Spleen (tissue), 11 donors: ENCODE data around the gene STXBP4. TPM values are rescaled to one million over a fixed set of nuclear protein-coding genes. Genes with fewer than 3 reads are reported as not detected.

Experiments
- DNase-seq: peaks from one replicate; pipeline ENCODE4 v3.0.0-alpha.2; 2020
- H3K27ac ChIP-seq, 8 donors: fragments of 200-600 bp; sonication (generic) in 7 of 8; 1 replicate in 4 of 8; 2 replicates in 4 of 8; pipeline versions ENCODE4 v1.5.0 to v1.8.0; 2016 to 2021; ENCODE audit warnings: inconsistent platforms in 4 of 8, mild to moderate bottlenecking in 4 of 8, moderate library complexity in 1 of 8
- H3K27me3 ChIP-seq, 7 donors: fragments of 200-600 bp; sonication (generic) in 6 of 7; replicated peaks in 1 of 7; 1 replicate in 4 of 7; 2 replicates in 3 of 7; pipeline versions ENCODE4 v1.5.0 to v1.8.0; 2016 to 2021; ENCODE audit warnings: inconsistent platforms in 3 of 7, mild to moderate bottlenecking in 1 of 7
- H3K36me3 ChIP-seq, 6 donors: fragments of 200-600 bp; sonication (generic) in 5 of 6; 1 replicate in 4 of 6; 2 replicates in 2 of 6; pipeline versions ENCODE4 v1.5.0 to v1.8.0; 2016 to 2021; ENCODE audit warnings: inconsistent platforms in 2 of 6
- H3K4me1 ChIP-seq, 6 donors: fragments of 200-600 bp; sonication (generic) in 5 of 6; 1 replicate in 3 of 6; 2 replicates in 3 of 6; pipeline versions ENCODE4 v1.5.0 to v1.8.0; 2016 to 2021; ENCODE audit warnings: inconsistent platforms in 3 of 6
- H3K4me3 ChIP-seq, 8 donors: fragments of 200-600 bp; sonication (generic) in 7 of 8; 1 replicate in 4 of 8; 2 replicates in 4 of 8; pipeline versions ENCODE4 v1.5.0 to v1.8.0; 2016 to 2021; ENCODE audit warnings: inconsistent platforms in 4 of 8, mild to moderate bottlenecking in 4 of 8, moderate library complexity in 2 of 8
- H3K9me3 ChIP-seq, 8 donors: fragments of 200-600 bp; sonication (generic) in 7 of 8; 1 replicate in 4 of 8; 2 replicates in 4 of 8; pipeline versions ENCODE4 v1.5.0 to v1.8.0; 2016 to 2021; ENCODE audit warnings: inconsistent platforms in 4 of 8
- CTCF ChIP-seq, 11 experiments: fragments of 200-600 bp in 7 of 11; fragments of 450-650 bp in 4 of 11; sonication (generic) in 4 of 11; IDR thresholded peaks in 8 of 11; conservative IDR thresholded peaks in 3 of 11; 1 replicate in 7 of 11; 2 replicates in 4 of 11; pipeline versions ENCODE4 v1.4.0 to v1.8.0; 2016 to 2021; ENCODE audit warnings: antibody characterized with exemption in 11 of 11, inconsistent platforms in 4 of 11, mild to moderate bottlenecking in 1 of 11
- POLR2A ChIP-seq, 3 donors: fragments of 450-650 bp; IDR thresholded peaks; one replicate each; pipeline ENCODE4 v1.5.1; 2017; ENCODE audit warnings: antibody characterized with exemption in 3 of 3, mild to moderate bottlenecking in 1 of 3
- POLR2AphosphoS5 ChIP-seq, 3 donors: sonication (generic); formaldehyde crosslinking; IDR thresholded peaks; one replicate each; pipeline ENCODE4 v1.5.1; 2017; ENCODE audit warnings: antibody characterized with exemption in 3 of 3
- WGBS, 5 donors: extraction: QIAGEN DNeasy Blood & Tissue Kit in 3 of 5; methylation state at CpG; one replicate each; pipeline versions ENCODE4 v1.1.5 to v1.1.7; 2013 to 2018; 5-methylcytosine and 5-hydroxymethylcytosine counted together
- intact Hi-C: fragments of 100-400 bp; cut with DNase I; formaldehyde crosslinking; loops from one replicate; pipeline ENCODE4 v1.15.0; 2023; ENCODE audit warnings: low total_unique reads
- polyA plus RNA-seq, 3 donors: library from polyadenylated mRNA; stranded (reverse); fragments of 200-250 nt; gene quantifications; one replicate each; pipeline ENCODE4 v1.2.1, GENCODE V29; 2013
- total RNA-seq, 7 donors: library from RNA; depleted of rRNA in 3 of 7; stranded (reverse); fragments of >200 nt in 3 of 7; fragmentation: NEBNext Ultra II Directional in 4 of 7; extraction: Animal tissue kit (Norgen Biotek cat#: 25700) in 4 of 7; gene quantifications; one replicate each; pipeline versions ENCODE4 v1.1.0 to v1.2.1, GENCODE V29; 2016 to 2021
- donor health status: healthy with polysubstance abuse.
- donor health status: DM: no; HTN: no; CAD: no; lungs with moderate emphysema.
- donor health status: DM: no; HTN: no; CAD: no.
- donor health status: Bipolar disorder and iron deficiency.
- donor health status: healthy.
- donor health status: DM: no; HTN: no; CAD: no.
- donor health status: DM: yes; HTN: yes; CAD: no.

STXBP4 gene
- total and polyA plus RNA-seq, 10 donors, result 0.67 to 45.5 (median 7.3) TPM

- 54 to 80% (median 60%) methylated on average over 3 of the region's 3 CpGs for WGBS, 5 donors
- Histone ChIP-seq H3K36me3 (no peaks in the 10 kb centered on the region), H3K4me3 (no peak overlapping the region), H3K4me1 (no peaks in the 10 kb centered on the region), H3K27me3 (no peaks in the 10 kb centered on the region), H3K27ac (no peak overlapping the region), H3K9me3 (peaks cover 0 to 10% (median 4%) of the 10 kb centered on the region in 8 donors)
- intact Hi-C loops, result no loop called here
- TF ChIP-seq POLR2A (IDR thresholded peaks at IDR 0.05), result no peak
- TF ChIP-seq POLR2AphosphoS5 (IDR thresholded peaks at IDR 0.05), result no peak
- TF ChIP-seq CTCF (IDR thresholded peaks at IDR 0.05 in 8 of 11, conservative IDR thresholded peaks at IDR 0.05 in 3 of 11), result no peak
- DNase-seq, result no peak
These were observed 239.7 kb downstream of the STXBP4 start for GRCh38 chr17:55208078-55208812.

GRCh38 chr17:55210292-55210691 is 241.7 kb downstream of the STXBP4 start:
- DNase-seq, result no peak
- Histone ChIP-seq H3K27ac (no peak overlapping the region), H3K36me3 (no peaks in the 10 kb centered on the region), H3K4me1 (no peaks in the 10 kb centered on the region), H3K27me3 (no peaks in the 10 kb centered on the region), H3K9me3 (no peaks in the 10 kb centered on the region), H3K4me3 (no peak overlapping the region)
- TF ChIP-seq POLR2A (IDR thresholded peaks at IDR 0.05) (no peak), POLR2AphosphoS5 (IDR thresholded peaks at IDR 0.05) (no peak), CTCF (IDR thresholded peaks at IDR 0.05 in 8 of 11, conservative IDR thresholded peaks at IDR 0.05 in 3 of 11) (no peak)
- intact Hi-C loops, result no loop called here
- WGBS, 5 donors, result 80 to 89% (median 88%) methylated on average over 1 of the region's 1 CpG

GRCh38 chr17:55212880-55213279 is 244.3 kb downstream of the STXBP4 start:
- TF ChIP-seq POLR2AphosphoS5 (IDR thresholded peaks at IDR 0.05), result no peak
- Histone ChIP-seq H3K27me3 (no peaks in the 10 kb centered on the region), H3K27ac (no peak overlapping the region), H3K9me3 (no peaks in the 10 kb centered on the region), H3K36me3 (no peaks in the 10 kb centered on the region), H3K4me1 (no peaks in the 10 kb centered on the region), H3K4me3 (no peak overlapping the region)
- intact Hi-C loops, result no loop called here
- 90 to 96% (median 94%) methylated on average over 5 of the region's 5 CpGs for WGBS, 5 donors
- DNase-seq, result no peak

GRCh38 chr17:55215711-55216110 is 247.1 kb downstream of the STXBP4 start:
- 91 to 96% (median 93%) methylated on average over 3 of the region's 3 CpGs for WGBS, 5 donors
- no peak overlapping the region for H3K4me3 ChIP-seq
- H3K4me1 ChIP-seq, result no peaks in the 10 kb centered on the region
- no peak overlapping the region for H3K27ac ChIP-seq
- no peak for DNase-seq
- TF ChIP-seq POLR2A (IDR thresholded peaks at IDR 0.05), result no peak
- TF ChIP-seq POLR2AphosphoS5 (IDR thresholded peaks at IDR 0.05), result no peak
- no peak for TF ChIP-seq CTCF (IDR thresholded peaks at IDR 0.05 in 8 of 11, conservative IDR thresholded peaks at IDR 0.05 in 3 of 11)
- H3K27me3 ChIP-seq, result no peaks in the 10 kb centered on the region
- H3K36me3 ChIP-seq, result no peaks in the 10 kb centered on the region
- intact Hi-C loops, result no loop called here
- no peaks in the 10 kb centered on the region for H3K9me3 ChIP-seq
